MCF 10A (cell line): Measurements from ENCODE around the gene BMP10. TPM values are rescaled to one million over a fixed set of nuclear protein-coding genes. Genes with fewer than 3 reads are reported as not detected.

Source experiments
- BruUV-seq: library from RNA; stranded (reverse); fragments of 400-500 nt; replicated peaks from 2 replicates; lab custom pipeline; 2021; lab: Mats Ljungman, UMichigan
- CTCF ChIA-PET: fragments of 300-600 bp; sonication (Branson Sonifier 250); formaldehyde crosslinking; extraction: SDS; loops from one replicate; lab custom pipeline; 2021; ENCODE audit warnings: antibody characterized with exemption, inconsistent platforms; lab: Yijun Ruan, JAX
- POLR2A ChIA-PET: fragments of 300-600, 350-650 bp; sonication (Branson Sonifier 250); formaldehyde crosslinking; extraction: SDS; loops from one replicate; lab custom pipeline; 2020; ENCODE audit warnings: antibody characterized with exemption, inconsistent platforms; lab: Yijun Ruan, JAX
- DNase-seq: peaks from one replicate; pipeline ENCODE4 v3.0.0-alpha.2; 2018; ENCODE audit not compliant: unreplicated experiment
- H3K27ac Mint-ChIP-seq: one replicate; pipeline ENCODE4 v1.8.0; 2022; ENCODE audit warnings: mild to moderate bottlenecking, low read depth, mixed read lengths; ENCODE audit not compliant: unreplicated experiment
- H3K27me3 Mint-ChIP-seq: one replicate; pipeline ENCODE4 v1.8.0; 2022; ENCODE audit warnings: mixed read lengths; ENCODE audit not compliant: insufficient read depth, unreplicated experiment
- H3K36me3 Mint-ChIP-seq: one replicate; pipeline ENCODE4 v1.8.0; 2022; ENCODE audit warnings: mild to moderate bottlenecking, moderate library complexity, mixed read lengths; ENCODE audit not compliant: insufficient read depth, unreplicated experiment
- H3K4me1 Mint-ChIP-seq: one replicate; pipeline ENCODE4 v1.8.0; 2022; ENCODE audit warnings: mixed read lengths; ENCODE audit not compliant: insufficient read depth, unreplicated experiment
- H3K4me3 Mint-ChIP-seq: one replicate; pipeline ENCODE4 v1.8.0; 2022; ENCODE audit warnings: mild to moderate bottlenecking, moderate library complexity, mixed read lengths; ENCODE audit not compliant: unreplicated experiment
- H3K9me3 Mint-ChIP-seq: one replicate; pipeline ENCODE4 v1.8.0; 2022; ENCODE audit warnings: mixed read lengths; ENCODE audit not compliant: unreplicated experiment
- CTCF ChIP-seq: fragments of 200-600 bp; IDR thresholded peaks from one replicate; pipeline ENCODE4 v1.8.0; 2022; ENCODE audit warnings: antibody characterized with exemption, mild to moderate bottlenecking; ENCODE audit not compliant: unreplicated experiment
- intact Hi-C: fragments of 100-400 bp; cut with micrococcal nuclease; formaldehyde crosslinking; loops from 2 replicates; pipeline ENCODE4 v1.14.1; 2022
- total RNA-seq: library from RNA; stranded (reverse); gene quantifications from 2 replicates; pipeline ENCODE4 v1.2.3, GENCODE V29; 2022

BMP10 gene
- total RNA-seq, 1 experiment from 2014 or later: not detected

DNA sequence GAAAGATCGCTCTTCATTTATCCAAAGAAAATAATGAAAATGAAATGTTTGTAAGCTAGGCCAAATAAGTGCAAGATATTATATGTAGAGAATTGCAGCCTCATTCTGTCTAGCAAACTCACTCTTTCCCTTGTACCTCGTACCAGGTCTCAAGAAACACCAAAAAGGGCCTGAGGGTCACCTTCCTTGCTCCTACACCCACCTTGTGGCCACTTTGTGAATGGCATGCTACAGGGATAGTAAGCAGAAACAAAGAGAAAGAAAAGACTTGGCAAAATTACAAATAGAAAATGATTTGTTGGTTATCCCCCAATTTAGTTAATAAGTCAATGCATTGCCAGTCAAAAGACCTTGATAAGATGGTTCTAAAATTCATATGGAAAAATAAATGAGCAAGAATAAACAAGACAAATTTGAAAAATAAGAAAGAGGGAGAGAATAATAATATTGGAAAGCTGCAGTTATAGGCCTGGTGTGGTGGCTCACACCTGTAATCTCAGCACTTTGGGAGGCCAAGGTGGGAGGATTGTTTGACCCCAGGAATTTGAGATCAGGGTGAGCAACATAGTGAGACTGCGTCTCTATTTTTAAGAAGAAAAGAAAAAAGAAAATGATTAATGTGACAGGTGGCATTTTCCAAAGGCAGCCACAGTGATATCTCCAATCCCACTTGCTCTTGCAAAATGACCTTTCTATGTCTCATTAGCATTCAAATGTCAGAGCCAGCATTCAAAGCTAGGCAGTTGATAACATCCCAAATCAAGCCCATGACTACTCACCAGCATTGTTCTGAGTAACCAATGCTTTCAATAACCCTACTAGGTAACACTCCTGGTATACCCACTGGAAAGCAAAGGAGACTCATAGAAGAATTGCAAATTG lies 38.8 kb upstream of the BMP10 start:
- H3K4me3 Mint-ChIP-seq: no peak overlapping the region
- POLR2A ChIA-PET: interaction anchor here (0.8 to 2.6 kb wide), 3 partner anchors 81 to 165 kb away, joined by 3 to 16 read pairs (median 3); no protein-coding TSS in a partner anchor
- peaks cover 18% of the 10 kb centered on the region for H3K4me1 Mint-ChIP-seq
- H3K27ac Mint-ChIP-seq: no peak overlapping the region
- intact Hi-C loops: loop anchor here (1.0 to 5.0 kb wide), 2 partner anchors 73 to 159 kb away; no protein-coding TSS in a partner anchor
- H3K27me3 Mint-ChIP-seq: no peaks in the 10 kb centered on the region
- no TSS peak for BruUV-seq
- peak; percentile 89 for TF ChIP-seq CTCF
- CTCF ChIA-PET: interaction anchor here (0.6 to 5.3 kb wide), 32 partner anchors 9 to 454 kb away, joined by 3 to 87 read pairs (median 4); no protein-coding TSS in a partner anchor
- no peaks in the 10 kb centered on the region for H3K9me3 Mint-ChIP-seq
- no peaks in the 10 kb centered on the region for H3K36me3 Mint-ChIP-seq
- DNase-seq: peak; percentile 84

- CTCF ChIA-PET: interaction anchor here (0.7 to 5.3 kb wide), 14 partner anchors 9 to 199 kb away, joined by 3 to 87 read pairs (median 8); no protein-coding TSS in a partner anchor
- intact Hi-C loops: loop anchor here (5.0 kb wide), 1 partner anchor 71 kb away; no protein-coding TSS in a partner anchor
- no peaks in the 10 kb centered on the region for H3K36me3 Mint-ChIP-seq
- no TSS peak for BruUV-seq
- no peaks in the 10 kb centered on the region for H3K27me3 Mint-ChIP-seq
- no peak overlapping the region for H3K4me3 Mint-ChIP-seq
- H3K9me3 Mint-ChIP-seq: peaks cover 14% of the 10 kb centered on the region
- no peak for TF ChIP-seq CTCF
- DNase-seq: peak; percentile 96
- POLR2A ChIA-PET: interaction anchor here (0.6 to 2.6 kb wide), 12 partner anchors 9 to 165 kb away, joined by 3 to 16 read pairs (median 4); no protein-coding TSS in a partner anchor
- H3K27ac Mint-ChIP-seq: peak overlapping the region; percentile 55
- peaks cover 18% of the 10 kb centered on the region for H3K4me1 Mint-ChIP-seq
These were observed 37.3 kb upstream of the BMP10 start for GRCh38 chr2:68908392-68908970.

GRCh38 chr2:68907920-68908253 lies 36.7 kb upstream of the BMP10 start:
- CTCF ChIA-PET: interaction anchor here (0.6 to 5.3 kb wide), 16 partner anchors 9 to 443 kb away, joined by 3 to 87 read pairs (median 5); no protein-coding TSS in a partner anchor
- no peaks in the 10 kb centered on the region for H3K36me3 Mint-ChIP-seq
- H3K27ac Mint-ChIP-seq: peak overlapping the region; percentile 55

More at GRCh38 chr2:68907920-68908253, 36.7 kb upstream of the BMP10 start:
- peaks cover 15% of the 10 kb centered on the region for H3K9me3 Mint-ChIP-seq
- peaks cover 18% of the 10 kb centered on the region for H3K4me1 Mint-ChIP-seq
- no peaks in the 10 kb centered on the region for H3K27me3 Mint-ChIP-seq
- TF ChIP-seq CTCF: no peak
- BruUV-seq: TSS peak; percentile 48
- no peak for DNase-seq
- no peak overlapping the region for H3K4me3 Mint-ChIP-seq
- POLR2A ChIA-PET: interaction anchor here (0.6 to 2.6 kb wide), 12 partner anchors 10 to 164 kb away, joined by 3 to 16 read pairs (median 4); no protein-coding TSS in a partner anchor
- intact Hi-C loops: loop anchor here (5.0 kb wide), 1 partner anchor 71 kb away; no protein-coding TSS in a partner anchor
